GM21528 (cell line): ENCODE data around the gene TMCO1.
A peak's percentile ranks its signal among the peaks of the same experiment; 100 is the strongest.
"Not testable (repeated sequence)": the region's sequence is repeated elsewhere in the genome, so short reads cannot be mapped to it uniquely, and the experiment has no call there.

Experiments used
- ATAC-seq: cut with Tn5 transposase; IDR thresholded peaks from one replicate; pipeline ENCODE4 v1.9.1; 2021; ENCODE audit warnings: mild to moderate bottlenecking, moderate library complexity; ENCODE audit not compliant: unreplicated experiment, low FRiP score

The TMCO1 gene

DNA sequence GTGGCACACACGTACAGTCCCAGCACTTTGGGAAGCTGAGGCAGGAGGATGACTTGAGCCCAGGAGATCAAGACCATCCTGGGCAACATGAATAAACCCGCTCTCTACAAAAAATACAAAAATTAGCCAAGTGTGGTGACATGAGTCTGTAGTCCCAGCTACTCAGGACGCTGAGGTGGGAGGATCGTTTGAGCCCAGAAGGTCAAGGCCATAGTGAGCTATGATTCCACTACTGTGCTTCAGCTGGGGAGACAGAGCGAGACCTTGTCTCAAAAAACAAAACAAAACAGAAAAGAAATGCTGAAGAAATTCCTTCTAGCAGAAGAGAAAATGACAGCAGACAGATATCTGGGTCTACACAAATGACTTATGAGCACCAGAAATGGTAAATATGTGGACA is 80.6 kb downstream of the TMCO1 start:
- ATAC-seq = no peak

DNA sequence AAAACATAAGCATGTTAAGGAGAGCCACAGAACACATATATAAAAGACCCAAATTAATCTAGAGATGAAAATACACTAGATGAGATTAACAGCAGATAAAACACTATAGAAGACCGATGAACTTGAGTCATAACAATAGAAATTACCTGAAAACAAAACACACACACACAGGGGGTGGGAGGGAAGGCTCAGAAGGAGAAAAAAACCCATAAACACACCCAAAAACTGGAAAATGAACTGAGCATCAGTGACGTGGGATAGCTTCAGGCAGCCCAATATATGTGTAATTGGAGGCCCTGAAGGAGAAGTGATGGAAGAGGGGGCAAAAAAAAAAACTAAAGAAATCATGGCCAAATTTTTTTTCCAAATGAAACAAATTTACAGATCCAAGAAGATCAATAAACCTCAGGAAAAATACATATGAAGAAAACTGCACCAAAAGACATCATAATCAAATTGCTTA is 81.7 kb downstream of the TMCO1 start:
- peak; percentile 39 for ATAC-seq

DNA sequence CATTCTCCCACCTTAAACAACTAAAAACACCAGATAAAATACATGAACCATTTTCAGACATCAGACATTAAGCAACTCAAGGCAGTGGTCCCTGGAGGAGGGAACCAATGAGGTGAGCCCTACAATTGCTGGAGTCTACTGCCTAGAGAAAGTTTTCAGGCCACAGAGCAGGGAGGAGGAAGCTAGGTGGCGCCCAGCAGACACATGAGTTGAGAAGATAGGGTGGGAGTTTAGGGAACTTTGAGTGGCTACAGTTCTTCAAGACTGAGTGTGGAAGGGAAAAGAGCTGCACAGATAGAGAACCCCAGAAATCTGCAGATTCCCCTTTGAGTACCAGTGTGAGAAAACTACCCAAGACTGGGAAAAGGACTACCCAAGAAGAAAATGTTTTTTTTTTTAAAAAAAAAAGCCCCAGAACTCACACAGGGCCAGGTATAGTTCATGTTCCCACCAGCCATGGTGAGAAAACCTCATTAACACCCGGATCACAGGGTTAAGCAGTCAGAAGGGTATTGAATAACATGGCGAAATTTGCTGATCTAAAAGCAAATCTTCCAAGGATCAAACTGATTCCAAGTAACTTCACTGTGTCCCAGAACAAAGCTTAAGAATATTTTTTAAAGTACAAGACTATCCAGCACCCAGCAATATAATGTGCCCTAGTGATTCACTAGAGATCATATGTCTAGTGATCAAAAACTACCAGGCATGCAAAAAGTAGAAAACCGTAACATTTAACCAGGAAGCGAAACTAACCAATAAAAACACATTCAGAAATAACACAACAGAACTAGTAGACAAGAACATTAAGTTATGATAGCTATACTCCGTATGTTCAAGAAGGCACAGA is 82.3 kb downstream of the TMCO1 start:
- ATAC-seq = peak; percentile 77

DNA sequence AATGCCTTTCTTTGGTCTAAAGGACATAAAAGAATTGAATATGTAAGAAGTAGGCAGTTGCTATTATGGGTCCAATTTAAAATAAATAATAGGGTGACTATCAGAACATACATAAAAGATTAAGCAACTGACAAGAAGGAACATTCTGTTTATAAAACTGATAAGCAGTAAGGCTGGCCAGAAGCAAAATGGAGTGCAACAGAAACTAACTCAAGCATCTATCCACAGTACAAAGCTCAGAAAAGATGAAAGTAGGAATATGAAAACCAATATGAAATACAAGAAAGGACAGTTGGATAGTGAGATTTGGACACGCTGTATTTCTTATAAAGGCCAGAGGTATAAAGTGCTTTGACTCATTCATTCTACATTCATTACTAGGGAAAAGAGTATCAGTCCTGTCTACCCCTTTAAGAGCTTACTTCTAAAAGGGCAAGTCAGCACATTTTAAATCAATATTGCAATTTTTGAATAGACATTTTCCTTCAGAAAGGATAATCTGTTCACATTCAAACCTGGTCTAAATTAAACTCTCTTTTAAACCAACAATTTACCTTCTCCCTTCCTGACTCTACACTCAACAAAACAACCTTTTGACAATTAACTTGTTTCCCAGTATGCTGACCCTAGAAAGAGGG is 84.7 kb downstream of the TMCO1 start:
- ATAC-seq = no peak

DNA sequence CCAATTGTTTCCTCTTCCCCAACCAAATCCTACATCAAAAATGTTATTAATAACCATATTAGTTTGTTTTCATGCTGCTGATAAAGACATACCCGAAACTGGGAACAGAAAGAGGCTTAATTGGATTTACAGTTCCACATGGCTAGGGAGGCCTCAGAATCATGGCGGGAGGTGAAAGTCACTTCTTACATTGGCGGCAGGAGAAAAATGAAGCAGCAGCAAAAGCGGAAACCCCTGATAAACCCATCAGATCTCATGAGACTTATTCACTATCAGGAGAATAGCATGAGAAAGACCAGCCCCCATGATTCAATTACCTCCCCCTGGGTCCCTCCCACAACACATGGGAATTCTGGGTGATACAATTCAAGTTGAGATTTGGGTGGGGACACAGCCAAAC is 87.9 kb downstream of the TMCO1 start:
- not testable (repeated sequence) for ATAC-seq

DNA sequence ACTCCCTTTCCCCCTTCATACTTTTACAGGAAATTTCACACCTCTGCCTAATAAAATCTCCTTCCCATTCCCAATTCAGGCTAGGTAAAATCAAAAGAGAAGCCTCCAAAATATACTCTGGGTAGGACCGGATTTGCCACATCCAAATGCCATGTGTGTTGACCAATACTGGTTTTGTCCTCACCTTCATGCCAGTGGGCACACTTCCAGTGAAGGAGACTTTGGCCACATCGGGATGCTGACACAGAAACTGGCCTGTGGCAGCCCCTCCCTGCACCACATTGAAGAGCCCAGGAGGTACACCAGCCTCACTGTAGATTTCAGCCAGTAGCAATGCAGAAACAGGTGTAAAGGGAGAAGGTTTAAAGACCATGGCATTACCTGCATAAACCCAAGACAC is 88.4 kb downstream of the TMCO1 start:
- ATAC-seq = no peak

DNA sequence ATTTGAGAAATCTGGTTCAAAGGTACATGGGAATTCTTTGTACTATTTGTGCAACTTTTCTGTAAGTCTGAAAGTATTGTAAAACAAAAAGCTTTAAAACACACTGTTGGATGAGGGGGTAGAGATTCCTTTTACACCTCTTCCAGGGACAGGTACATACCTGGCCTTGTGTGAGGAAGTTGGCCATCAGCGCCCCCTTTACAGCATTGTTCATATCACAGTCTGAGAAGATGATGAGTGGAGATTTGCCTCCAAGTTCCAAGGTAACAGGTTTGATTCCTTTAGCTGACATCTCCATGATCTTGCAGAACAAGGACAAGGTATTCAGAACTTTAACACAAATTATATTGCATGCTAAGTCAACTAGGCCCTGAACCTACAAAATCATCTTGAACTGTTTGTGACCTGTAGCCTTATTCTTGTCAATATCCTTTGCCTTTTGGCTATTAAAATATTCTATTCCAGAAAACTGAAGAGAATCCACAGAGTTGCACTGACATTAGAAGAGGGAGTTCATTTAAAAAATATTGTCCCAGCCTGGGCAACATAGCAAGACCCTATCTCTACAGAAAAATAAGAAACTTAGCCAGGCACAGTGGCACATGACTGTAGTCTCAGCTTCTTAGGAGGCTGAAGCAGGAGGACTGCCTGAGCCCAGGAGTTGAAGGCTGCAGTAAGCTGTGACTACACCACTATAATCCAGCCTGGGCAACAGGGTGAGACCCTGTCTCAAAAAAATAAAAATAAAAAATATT is 89.2 kb downstream of the TMCO1 start:
- ATAC-seq = no peak

DNA sequence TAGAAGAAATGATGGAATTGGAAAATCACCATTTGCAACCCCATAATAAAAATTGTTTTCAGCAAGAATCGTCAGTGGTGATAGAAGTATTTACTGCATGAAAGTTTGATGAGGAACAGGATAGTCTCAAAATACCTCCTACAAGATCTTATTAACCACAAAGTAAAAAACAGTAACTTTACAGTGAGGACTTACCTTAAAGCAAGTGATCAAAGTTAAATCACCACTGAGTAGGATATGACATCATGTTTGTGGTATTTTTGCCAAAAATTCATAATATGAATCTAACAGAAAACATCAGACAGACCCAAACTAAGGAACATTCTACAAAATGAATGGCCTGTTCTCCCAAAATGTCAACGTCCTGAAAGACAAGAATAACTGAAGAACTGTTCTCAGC is 90.2 kb downstream of the TMCO1 start:
- ATAC-seq = no peak
